ENCODE results near the gene PACS1. TPM values are rescaled to one million over a fixed set of nuclear protein-coding genes. Genes with fewer than 3 reads are reported as not detected.

PACS1 gene
- total RNA-seq, 2 experiments from 2014 or later, result 179 to 183 TPM

DNA sequence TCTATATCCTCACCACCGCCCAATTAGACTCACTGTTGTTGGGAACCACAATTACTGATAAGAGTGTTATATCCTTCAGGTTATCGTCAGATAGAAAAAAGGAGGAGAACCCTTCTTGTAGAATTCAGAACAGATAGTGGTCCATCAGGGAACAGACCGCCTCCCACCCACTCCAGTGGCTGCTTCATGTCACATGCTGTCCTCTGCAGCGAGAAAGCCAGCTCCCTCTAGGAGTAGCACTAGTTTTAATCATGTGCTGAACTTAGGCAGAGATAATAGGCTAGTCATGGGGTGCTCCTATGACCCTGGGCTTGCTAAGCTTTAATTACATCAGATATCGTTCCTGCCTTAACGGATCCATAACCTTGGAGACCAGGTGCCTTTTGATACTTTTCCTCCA, 146.8 kb downstream of the PACS1 start:
- Mint-ChIP-seq H3K9me3 (no peaks in the 10 kb centered on the region), H3K4me1 (ENCODE audit: low read depth) (no peaks in the 10 kb centered on the region), H3K36me3 (ENCODE audit: low read depth) (peaks cover 84% of the 10 kb centered on the region), H3K4me3 (no peak overlapping the region), H3K27me3 (no peaks in the 10 kb centered on the region), H3K27ac (no peak overlapping the region)
- DNase-seq (no peak), ATAC-seq (ENCODE audit: poor library complexity) (no peak)
- Histone ChIP-seq H3K4me3 (ENCODE audit: low read length) (no peak overlapping the region), H3K27me3 (ENCODE audit: control insufficient read depth in 1 of 2, insufficient read depth in 2 of 2, low read length in 2 of 2) (no peaks in the 10 kb centered on the region), H3K36me3 (ENCODE audit: insufficient read depth, low read length) (peaks cover 77% of the 10 kb centered on the region), H3K27ac (ENCODE audit: low read depth in 1 of 2, low read length in 2 of 2) (no peak overlapping the region), H3K4me1 (ENCODE audit: insufficient read depth, low read length) (peaks cover 3% of the 10 kb centered on the region), H3K9me3 (ENCODE audit: control insufficient read depth in 1 of 2, insufficient read depth in 1 of 2, low read length in 2 of 2) (no peaks in the 10 kb centered on the region)
- CTCF ChIA-PET, result no interaction called here
- intact Hi-C loops (cut with DNase I, micrococcal nuclease), result no loop called here
- TF ChIP-seq, protein P1, sequence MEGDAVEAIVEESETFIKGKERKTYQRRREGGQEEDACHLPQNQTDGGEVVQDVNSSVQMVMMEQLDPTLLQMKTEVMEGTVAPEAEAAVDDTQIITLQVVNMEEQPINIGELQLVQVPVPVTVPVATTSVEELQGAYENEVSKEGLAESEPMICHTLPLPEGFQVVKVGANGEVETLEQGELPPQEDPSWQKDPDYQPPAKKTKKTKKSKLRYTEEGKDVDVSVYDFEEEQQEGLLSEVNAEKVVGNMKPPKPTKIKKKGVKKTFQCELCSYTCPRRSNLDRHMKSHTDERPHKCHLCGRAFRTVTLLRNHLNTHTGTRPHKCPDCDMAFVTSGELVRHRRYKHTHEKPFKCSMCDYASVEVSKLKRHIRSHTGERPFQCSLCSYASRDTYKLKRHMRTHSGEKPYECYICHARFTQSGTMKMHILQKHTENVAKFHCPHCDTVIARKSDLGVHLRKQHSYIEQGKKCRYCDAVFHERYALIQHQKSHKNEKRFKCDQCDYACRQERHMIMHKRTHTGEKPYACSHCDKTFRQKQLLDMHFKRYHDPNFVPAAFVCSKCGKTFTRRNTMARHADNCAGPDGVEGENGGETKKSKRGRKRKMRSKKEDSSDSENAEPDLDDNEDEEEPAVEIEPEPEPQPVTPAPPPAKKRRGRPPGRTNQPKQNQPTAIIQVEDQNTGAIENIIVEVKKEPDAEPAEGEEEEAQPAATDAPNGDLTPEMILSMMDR (IDR thresholded peaks at IDR 0.05), result no peak
- POLR2A ChIA-PET, result no interaction called here

DNA sequence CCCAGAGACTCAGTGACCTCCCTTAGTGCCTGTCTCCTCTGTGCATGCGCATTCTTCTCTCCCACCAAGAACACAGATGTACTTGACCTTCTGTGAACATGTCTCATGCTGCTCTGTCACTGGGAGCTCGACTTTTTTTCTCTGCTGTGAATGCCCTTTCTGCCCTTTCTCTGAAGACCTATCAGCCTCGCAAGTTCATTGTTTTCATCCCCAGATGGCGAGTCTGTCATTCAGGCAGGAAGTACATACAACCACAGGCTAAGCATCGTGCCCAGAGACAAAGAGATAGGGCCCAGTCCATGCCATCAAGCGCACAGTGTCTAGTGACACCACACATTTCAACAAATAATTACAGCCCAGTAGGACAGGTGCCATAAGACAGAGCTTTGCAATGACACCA, 148.0 kb downstream of the PACS1 start:
- H3K9me3 Mint-ChIP-seq, result no peaks in the 10 kb centered on the region
- no peak overlapping the region for H3K4me3 Mint-ChIP-seq
- intact Hi-C loops (cut with DNase I, micrococcal nuclease), result no loop called here
- CTCF ChIA-PET, result interaction anchor here (1.3 kb wide), 1 partner anchor 64 kb away, joined by 4 read pairs; no protein-coding TSS in a partner anchor
- TF ChIP-seq, protein P1 (IDR thresholded peaks at IDR 0.05), result no peak
- no peak for DNase-seq
- no peaks in the 10 kb centered on the region for H3K27me3 ChIP-seq (ENCODE audit: control insufficient read depth in 1 of 2, insufficient read depth in 2 of 2, low read length in 2 of 2)
- H3K4me1 Mint-ChIP-seq (ENCODE audit: low read depth), result peaks cover 7% of the 10 kb centered on the region
- H3K36me3 Mint-ChIP-seq (ENCODE audit: low read depth), result peaks cover 87% of the 10 kb centered on the region
- POLR2A ChIA-PET, result no interaction called here
- H3K27me3 Mint-ChIP-seq, result no peaks in the 10 kb centered on the region
- H3K36me3 ChIP-seq (ENCODE audit: insufficient read depth, low read length), result peaks cover 76% of the 10 kb centered on the region
- H3K27ac Mint-ChIP-seq, result no peak overlapping the region
- no peak for ATAC-seq (ENCODE audit: poor library complexity)
- H3K27ac ChIP-seq (ENCODE audit: low read depth in 1 of 2, low read length in 2 of 2), result no peak overlapping the region
- peaks cover 14% of the 10 kb centered on the region for H3K4me1 ChIP-seq (ENCODE audit: insufficient read depth, low read length)
- H3K9me3 ChIP-seq (ENCODE audit: control insufficient read depth in 1 of 2, insufficient read depth in 1 of 2, low read length in 2 of 2), result no peaks in the 10 kb centered on the region
- no peak overlapping the region for H3K4me3 ChIP-seq (ENCODE audit: low read length)

- CTCF ChIA-PET, result interaction anchor here (1.3 kb wide), 1 partner anchor 63 kb away, joined by 4 read pairs; no protein-coding TSS in a partner anchor
- H3K36me3 Mint-ChIP-seq (ENCODE audit: low read depth), result peaks cover 84% of the 10 kb centered on the region
- no peak overlapping the region for H3K27ac ChIP-seq (ENCODE audit: low read depth in 1 of 2, low read length in 2 of 2)
- no peak overlapping the region for H3K4me3 ChIP-seq (ENCODE audit: low read length)
- intact Hi-C loops (cut with DNase I, micrococcal nuclease), result no loop called here
- no peak overlapping the region for H3K4me3 Mint-ChIP-seq
- H3K9me3 ChIP-seq (ENCODE audit: control insufficient read depth in 1 of 2, insufficient read depth in 1 of 2, low read length in 2 of 2), result no peaks in the 10 kb centered on the region
- POLR2A ChIA-PET, result interaction anchor here (1.8 kb wide), 1 partner anchor 70 kb away, joined by 5 read pairs; the partner anchor contains the start of gene YIF1A
- H3K27me3 ChIP-seq (ENCODE audit: control insufficient read depth in 1 of 2, insufficient read depth in 2 of 2, low read length in 2 of 2), result no peaks in the 10 kb centered on the region
- DNase-seq (no peak), ATAC-seq (ENCODE audit: poor library complexity) (no peak)
- peaks cover 75% of the 10 kb centered on the region for H3K36me3 ChIP-seq (ENCODE audit: insufficient read depth, low read length)
- TF ChIP-seq, protein P1 (IDR thresholded peaks at IDR 0.05), result no peak
- peaks cover 15% of the 10 kb centered on the region for H3K4me1 ChIP-seq (ENCODE audit: insufficient read depth, low read length)
- no peak overlapping the region for H3K27ac Mint-ChIP-seq
- H3K9me3 Mint-ChIP-seq, result no peaks in the 10 kb centered on the region
- H3K4me1 Mint-ChIP-seq (ENCODE audit: low read depth), result peaks cover 7% of the 10 kb centered on the region
- H3K27me3 Mint-ChIP-seq, result no peaks in the 10 kb centered on the region
Observed at GRCh38 chr11:66218846-66219620, 149.0 kb downstream of the PACS1 start.

Data from CD4-positive, alpha-beta T cell (primary cell).